Measurements from ENCODE around the gene TRIM49B.
"Not testable (repeated sequence)": the region's sequence is repeated elsewhere in the genome, so short reads cannot be mapped to it uniquely, and the experiment has no call there.

TRIM49B gene
- 0 to 0.04 (median 0) reads per million in 3 experiments for total RNA-seq

- DNase-seq, result not testable (repeated sequence)
Measured at GRCh38 chr11:49028523-49028922, at the start of gene TRIM49B. Gene TRIM49B, plus strand, starts transcription at chr11:49028823. Its CDS starts 2,777 bp downstream, at chr11:49031600.

- not testable (repeated sequence) for DNase-seq
Measured at GRCh38 chr11:48983785-48984184, 44.8 kb upstream of the TRIM49B start, which contains the start of gene TRIM51G. Gene TRIM51G, minus strand, starts transcription at chr11:48983885. Its CDS starts 2,190 bp downstream, at chr11:48981695.

GRCh38 chr11:49048229-49048628 is 19.6 kb downstream of the TRIM49B start:
- not testable (repeated sequence) for DNase-seq

- DNase-seq, result not testable (repeated sequence)
Measured at GRCh38 chr11:49049821-49050220, 21.2 kb downstream of the TRIM49B start.

- DNase-seq, result not testable (repeated sequence)
Measured at GRCh38 chr11:49059012-49059411, 30.4 kb downstream of the TRIM49B start, which contains the start of gene TRIM64C. Gene TRIM64C, minus strand, starts transcription at chr11:49059112. Its CDS starts 0 bp downstream, at chr11:49059112.

- DNase-seq, result not testable (repeated sequence)
Measured at GRCh38 chr11:49069897-49070296, 41.3 kb downstream of the TRIM49B start.

All from central memory CD4-positive, alpha-beta T cell (primary cell).